ENCODE data around the gene TMEM17.

DNA sequence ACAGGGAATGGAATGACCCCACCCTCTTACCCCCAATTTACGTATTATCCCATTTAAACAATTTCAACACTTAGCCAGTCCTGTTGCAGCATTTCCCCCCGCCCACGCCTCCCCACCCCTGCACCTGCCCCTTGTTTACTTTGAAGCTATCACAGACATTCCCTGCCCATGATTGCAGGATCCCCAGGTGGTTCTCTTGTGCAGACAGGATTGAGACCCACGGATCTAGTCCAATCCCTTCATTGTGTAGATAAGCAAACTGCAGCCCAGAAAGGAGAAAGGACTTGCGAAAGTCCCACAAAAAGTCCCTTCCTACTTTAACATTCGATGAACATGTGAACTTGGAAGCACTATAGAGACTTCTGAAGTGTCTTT, 38.9 kb downstream of the TMEM17 start:
- TF ChIP-seq, protein P1, sequence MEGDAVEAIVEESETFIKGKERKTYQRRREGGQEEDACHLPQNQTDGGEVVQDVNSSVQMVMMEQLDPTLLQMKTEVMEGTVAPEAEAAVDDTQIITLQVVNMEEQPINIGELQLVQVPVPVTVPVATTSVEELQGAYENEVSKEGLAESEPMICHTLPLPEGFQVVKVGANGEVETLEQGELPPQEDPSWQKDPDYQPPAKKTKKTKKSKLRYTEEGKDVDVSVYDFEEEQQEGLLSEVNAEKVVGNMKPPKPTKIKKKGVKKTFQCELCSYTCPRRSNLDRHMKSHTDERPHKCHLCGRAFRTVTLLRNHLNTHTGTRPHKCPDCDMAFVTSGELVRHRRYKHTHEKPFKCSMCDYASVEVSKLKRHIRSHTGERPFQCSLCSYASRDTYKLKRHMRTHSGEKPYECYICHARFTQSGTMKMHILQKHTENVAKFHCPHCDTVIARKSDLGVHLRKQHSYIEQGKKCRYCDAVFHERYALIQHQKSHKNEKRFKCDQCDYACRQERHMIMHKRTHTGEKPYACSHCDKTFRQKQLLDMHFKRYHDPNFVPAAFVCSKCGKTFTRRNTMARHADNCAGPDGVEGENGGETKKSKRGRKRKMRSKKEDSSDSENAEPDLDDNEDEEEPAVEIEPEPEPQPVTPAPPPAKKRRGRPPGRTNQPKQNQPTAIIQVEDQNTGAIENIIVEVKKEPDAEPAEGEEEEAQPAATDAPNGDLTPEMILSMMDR (conservative IDR thresholded peaks at IDR 0.05 in 1 of 2, IDR thresholded peaks at IDR 0.05 in 1 of 2; ENCODE audit: low read depth in 1 of 2, low read length in 2 of 2) = no peak
- no peak for TF ChIP-seq EZH2 (IDR thresholded peaks at IDR 0.05; ENCODE audit: low read length, missing control alignments)

Data from fibroblast of lung (primary cell).